T-helper 22 cell (primary cell): ENCODE results near the gene DMD.
"Not testable (repeated sequence)": the region's sequence is repeated elsewhere in the genome, so short reads cannot be mapped to it uniquely, and the experiment has no call there.

Experiments used
- DNase-seq: peaks from one replicate; pipeline ENCODE4 v3.0.0-alpha.2; 2020; ENCODE audit warnings: low read depth

DMD gene

GRCh38 chrX:31429915-31430314 is 1781.4 kb downstream of the DMD start:
- DNase-seq, result no peak

DNA sequence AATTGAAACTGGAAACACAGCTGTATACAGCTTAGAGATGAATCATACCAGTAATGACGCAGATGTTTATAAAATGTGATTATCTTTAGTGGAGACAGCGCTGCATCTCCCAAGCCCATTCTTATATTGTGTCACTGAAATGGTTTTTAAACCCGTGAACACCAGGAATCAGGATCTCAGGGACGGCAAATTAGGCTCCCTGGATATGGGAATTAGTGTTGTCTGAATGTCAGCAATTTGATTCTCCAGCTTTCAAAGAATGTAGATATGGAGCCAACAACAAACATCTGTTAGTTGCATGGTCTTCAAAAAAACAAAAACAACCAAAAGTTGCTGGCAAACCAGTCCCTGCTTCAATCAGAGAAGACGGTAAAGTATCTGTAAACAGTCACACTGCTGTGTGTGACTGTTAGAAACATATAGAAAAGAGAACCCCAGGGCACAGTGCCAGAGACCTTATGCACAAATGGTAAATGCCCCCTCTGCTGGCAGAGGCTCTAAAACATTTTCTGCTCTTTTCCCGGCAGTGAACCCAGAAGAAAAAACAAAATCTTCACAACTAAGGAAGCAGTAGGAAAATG is 1787.7 kb downstream of the DMD start:
- no peak for DNase-seq

DNA sequence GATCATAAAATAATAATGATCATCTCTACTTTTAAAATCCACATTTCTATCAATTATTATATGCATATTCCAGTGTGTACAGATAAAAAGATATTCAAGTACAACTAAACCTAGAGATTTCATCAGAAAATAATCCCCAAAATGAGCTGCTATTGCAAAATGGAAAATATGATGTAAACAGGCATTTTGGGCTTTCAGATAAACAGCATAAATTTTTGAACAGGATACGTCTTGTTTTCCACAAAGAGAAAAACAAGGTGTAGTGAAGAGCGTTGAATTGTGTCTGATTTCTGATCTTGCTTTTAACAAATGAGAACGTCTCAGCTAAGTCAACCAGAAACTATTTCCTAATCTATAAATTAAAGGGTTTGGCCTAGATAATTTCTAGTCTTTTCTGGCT is 1789.9 kb downstream of the DMD start:
- DNase-seq, result no peak

DNA sequence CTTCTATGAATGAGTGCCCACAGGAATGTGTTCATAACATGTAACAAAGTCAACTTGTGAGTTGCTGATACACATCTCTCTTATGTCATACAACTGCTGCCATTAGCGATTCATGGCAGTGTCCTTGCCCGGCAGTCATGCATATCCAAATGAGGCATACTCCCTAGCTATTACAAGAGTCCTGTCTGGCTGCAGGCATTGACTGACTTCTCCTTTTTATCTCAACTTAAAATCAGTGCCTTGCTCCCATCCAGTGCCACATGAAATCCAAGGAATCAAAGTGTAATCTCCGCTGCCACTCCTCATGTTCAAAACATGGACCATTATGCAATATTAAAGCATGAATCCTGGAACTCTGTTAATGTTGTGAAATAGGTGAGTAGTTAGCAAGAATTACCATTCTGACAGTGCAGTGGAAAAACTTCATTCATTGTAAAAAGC is 1790.6 kb downstream of the DMD start:
- no peak for DNase-seq

- DNase-seq, result no peak
These were observed 1791.0 kb downstream of the DMD start for GRCh38 chrX:31420302-31420701.

- DNase-seq, result no peak
These were observed 1814.2 kb downstream of the DMD start for GRCh38 chrX:31397119-31397518.

DNA sequence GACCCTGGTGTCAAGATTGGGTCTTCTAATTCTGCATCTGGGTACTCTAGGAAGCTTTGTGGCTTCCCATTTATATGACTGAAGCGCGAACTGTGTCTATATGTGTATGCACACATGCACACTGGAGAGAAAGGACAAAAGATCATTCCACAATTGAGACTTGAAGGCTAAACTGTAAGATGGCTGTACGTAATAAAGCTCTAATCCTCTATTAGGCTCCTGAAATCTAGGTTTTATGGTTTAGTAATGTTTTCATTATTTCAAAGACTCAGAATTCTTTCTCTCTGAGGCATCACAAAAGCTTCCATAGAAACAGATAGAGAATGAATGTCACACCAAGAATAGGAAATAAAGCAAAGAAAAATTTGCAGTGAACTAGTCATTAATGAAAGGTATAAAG is 1818.8 kb downstream of the DMD start:
- DNase-seq, result no peak

DNA sequence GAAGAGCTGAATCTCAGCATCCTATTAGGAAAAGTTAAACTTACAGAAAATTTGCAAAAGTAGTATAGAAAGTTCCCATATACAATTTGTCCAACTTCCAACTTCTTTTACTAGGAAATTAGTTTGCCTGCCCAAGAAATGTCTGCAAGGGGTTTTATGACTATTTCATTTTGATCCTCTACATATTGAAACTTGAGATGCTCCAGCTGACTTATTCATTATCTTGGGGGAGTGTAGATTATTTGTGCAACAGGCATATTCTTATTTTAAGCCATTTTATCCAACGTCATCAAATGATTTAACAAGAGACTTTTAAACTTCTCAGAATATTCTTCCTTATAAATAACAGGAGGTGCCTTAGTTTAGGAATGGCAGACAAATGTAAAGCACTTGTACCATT is 1822.4 kb downstream of the DMD start:
- no peak for DNase-seq

GRCh38 chrX:31384471-31384870 is 1826.9 kb downstream of the DMD start:
- DNase-seq, result no peak

DNA sequence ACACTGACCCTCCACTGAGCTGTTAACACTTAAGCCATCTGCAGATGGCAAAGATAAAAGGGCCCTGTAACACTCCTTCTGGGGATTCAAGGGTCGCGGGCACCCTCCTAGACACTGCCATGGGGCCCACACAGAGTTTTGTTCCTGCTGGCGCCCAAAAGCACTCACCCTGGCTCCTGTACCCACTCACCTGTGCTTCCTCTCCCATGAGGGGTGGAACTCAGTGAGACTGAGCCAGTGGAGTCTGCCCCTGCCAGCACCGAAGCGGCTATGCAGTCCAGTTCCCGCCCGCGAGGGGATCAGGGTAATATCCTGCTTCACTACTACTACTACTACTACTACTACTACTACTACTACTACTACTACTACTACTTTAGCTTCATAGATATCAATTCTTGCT is 1827.4 kb downstream of the DMD start:
- DNase-seq, result no peak

GRCh38 chrX:31378973-31379372 is 1832.4 kb downstream of the DMD start:
- not testable (repeated sequence) for DNase-seq

DNA sequence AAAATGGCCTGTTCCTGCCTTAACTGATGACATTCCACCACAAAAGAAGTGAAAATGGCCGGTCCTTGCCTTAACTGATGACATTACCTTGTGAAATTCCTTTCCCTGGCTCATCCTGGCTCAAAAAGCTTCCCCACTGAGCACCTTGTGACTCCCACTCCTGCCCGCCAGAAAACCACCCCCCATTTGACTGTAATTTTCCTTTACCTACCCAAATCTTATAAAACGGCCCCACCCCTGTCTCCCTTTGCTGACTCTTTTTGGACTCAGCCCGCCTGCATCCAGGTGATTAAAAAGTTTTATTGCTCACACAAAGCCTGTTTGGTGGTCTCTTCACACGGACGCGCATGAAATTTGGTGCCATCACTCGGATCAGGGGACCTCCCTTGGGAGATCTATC is 1833.5 kb downstream of the DMD start:
- not testable (repeated sequence) for DNase-seq

- DNase-seq, result no peak
These were observed 1834.8 kb downstream of the DMD start for GRCh38 chrX:31376408-31377022.

GRCh38 chrX:31374786-31375185 is 1836.6 kb downstream of the DMD start:
- no peak for DNase-seq

DNA sequence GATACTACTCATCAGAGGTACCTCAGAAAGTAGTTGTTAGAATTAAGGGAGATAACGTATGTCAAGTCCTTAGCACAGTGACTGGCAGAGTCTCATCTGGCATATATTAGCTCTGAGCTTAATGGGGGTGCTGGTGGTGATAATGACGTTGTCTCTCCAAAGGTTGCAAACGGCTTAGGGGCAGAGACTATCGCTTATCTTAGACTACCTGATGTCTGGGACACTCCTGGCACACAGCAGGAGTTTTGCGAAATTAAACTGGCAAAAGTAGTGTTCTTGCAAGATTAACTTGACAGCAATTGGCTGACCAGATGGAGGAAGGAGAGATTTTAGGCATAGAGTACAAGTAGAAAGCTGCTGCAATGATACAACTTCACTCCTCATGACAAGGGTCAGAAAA is 1839.4 kb downstream of the DMD start:
- no peak for DNase-seq

GRCh38 chrX:31367816-31368215 is 1843.5 kb downstream of the DMD start:
- DNase-seq, result no peak

DNA sequence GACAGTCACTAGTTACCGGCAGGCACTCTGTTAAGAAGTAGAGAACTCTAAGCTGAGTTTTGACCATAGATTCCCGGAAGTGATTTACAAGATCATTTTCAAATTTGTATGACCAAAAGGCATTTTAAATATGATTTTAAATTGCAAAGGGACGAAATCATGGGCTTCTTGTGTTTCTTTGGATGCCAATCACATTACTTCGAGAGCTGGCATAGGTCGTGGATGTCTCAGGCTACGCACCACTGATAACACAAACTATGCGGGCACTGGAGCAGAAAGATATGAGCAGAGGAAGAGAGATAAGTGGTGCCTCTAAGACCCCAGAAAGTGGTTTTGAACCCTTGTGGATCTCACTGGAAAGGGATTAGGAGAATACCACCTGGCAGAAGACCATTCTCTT is 1845.3 kb downstream of the DMD start:
- DNase-seq, result no peak

DNA sequence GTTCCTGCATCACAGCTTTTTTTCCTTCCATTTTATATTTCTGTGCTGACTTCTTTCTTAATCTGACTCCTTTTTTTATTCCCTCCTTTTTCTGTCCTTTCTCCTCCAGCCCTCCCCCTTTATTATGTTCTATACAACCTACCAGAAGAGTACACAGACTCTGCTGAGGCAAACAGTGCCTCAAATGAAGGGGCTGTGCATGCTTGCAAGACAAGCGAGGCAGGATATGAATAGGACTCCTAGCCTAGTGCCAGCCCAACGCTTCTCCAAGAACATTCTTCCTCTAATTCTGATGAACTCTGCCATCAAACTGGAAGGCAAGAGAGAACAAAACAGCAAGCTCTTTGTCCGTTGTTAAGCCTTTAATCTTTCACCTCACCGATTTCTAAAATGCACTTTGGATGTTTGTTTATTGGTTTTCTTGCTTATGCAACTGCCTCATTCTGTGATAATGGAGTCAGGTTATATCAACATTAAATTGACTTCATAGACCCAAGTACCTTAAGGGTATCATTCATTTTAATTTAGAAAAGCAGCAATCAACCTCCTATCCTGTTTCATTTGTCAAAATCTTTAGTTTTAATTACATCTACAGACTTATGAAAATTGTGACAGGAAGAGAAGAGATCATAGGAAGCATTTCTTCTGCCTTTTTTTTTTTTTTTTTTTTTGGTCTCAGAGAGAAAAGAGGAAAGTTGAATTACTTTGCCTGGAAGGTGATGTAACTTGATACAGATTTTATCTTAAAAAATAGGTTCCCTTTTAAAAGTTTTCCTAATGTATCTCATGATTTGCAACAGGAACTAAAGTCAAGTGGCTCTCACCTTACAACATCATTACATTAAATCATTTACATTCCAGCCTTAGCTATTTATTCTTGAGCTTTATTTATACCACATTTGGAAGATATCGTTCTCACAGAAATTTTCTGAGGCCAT is 1854.8 kb downstream of the DMD start:
- DNase-seq, result no peak

- DNase-seq, result no peak
These were observed 1856.0 kb downstream of the DMD start for GRCh38 chrX:31355206-31355955.

- no peak for DNase-seq
These were observed 1858.3 kb downstream of the DMD start for GRCh38 chrX:31353095-31353494.

DNA sequence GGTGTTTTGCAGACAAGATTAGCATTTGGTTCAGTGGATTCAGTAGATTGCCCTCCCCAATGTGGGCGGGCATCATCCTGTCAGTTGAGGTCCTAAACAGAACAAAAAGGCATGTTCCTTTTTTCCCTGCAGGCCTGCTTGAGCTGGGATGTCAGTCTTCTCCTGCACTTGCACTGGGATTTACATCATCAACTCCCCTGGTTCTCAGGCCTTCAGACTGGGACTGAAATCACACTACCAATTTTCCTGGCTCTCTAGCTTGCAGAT is 1860.6 kb downstream of the DMD start:
- no peak for DNase-seq

DNA sequence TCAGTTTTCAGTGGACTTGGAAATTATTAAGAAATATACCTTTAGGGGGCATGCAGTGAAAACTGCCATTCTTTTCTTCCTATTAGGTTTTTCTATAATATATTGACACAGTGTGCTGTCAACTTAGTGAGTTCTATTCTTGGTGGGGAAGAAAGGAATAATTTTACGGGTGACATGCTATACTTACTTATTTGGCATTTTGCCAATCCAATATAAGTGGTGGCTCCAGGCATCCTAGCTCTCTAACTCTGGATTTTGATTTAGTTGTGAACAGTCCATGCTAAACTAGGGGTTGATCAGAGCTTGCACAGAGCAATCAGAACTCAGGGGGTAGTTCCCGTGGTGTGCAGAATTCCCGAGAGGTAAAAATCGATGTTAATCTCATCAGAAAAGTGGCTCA is 1861.8 kb downstream of the DMD start:
- DNase-seq, result no peak

GRCh38 chrX:31340587-31340986 is 1870.8 kb downstream of the DMD start:
- no peak for DNase-seq
